Measurements from ENCODE around the gene FURIN.
A peak's percentile ranks its signal among the peaks of the same experiment; 100 is the strongest.
"Not testable (repeated sequence)": the region's sequence is repeated elsewhere in the genome, so short reads cannot be mapped to it uniquely, and the experiment has no call there.

The FURIN gene

DNA sequence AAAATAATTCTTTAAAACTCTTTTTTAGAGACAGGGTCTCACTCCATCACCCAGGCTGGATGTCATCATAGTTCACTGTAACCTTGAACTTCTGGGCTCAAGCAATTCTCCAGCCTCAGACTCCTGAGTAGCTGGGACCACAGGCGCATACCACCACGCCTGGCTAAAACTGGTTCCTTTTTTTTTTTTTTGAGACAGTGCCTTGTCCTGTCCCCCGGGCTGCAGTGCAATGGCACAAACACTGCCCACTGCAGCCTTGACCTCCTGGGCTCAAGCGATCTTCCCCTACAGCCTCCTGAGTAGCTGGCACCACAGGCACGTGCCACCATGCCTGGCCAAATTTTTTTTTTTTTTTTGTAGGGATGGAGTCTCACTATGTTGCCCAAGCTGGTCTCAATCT lies 23.7 kb upstream of the FURIN start:
- no peak overlapping the region for H3K4me3 ChIP-seq (ENCODE audit: control insufficient read depth, low read depth, low read length)
- TF ChIP-seq, protein P1, sequence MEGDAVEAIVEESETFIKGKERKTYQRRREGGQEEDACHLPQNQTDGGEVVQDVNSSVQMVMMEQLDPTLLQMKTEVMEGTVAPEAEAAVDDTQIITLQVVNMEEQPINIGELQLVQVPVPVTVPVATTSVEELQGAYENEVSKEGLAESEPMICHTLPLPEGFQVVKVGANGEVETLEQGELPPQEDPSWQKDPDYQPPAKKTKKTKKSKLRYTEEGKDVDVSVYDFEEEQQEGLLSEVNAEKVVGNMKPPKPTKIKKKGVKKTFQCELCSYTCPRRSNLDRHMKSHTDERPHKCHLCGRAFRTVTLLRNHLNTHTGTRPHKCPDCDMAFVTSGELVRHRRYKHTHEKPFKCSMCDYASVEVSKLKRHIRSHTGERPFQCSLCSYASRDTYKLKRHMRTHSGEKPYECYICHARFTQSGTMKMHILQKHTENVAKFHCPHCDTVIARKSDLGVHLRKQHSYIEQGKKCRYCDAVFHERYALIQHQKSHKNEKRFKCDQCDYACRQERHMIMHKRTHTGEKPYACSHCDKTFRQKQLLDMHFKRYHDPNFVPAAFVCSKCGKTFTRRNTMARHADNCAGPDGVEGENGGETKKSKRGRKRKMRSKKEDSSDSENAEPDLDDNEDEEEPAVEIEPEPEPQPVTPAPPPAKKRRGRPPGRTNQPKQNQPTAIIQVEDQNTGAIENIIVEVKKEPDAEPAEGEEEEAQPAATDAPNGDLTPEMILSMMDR (IDR thresholded peaks at IDR 0.05; ENCODE audit: control insufficient read depth, insufficient read depth, low read depth, low read length, missing control alignments) = no peak
- DNase-seq (ENCODE audit: low read depth) = no peak

DNA sequence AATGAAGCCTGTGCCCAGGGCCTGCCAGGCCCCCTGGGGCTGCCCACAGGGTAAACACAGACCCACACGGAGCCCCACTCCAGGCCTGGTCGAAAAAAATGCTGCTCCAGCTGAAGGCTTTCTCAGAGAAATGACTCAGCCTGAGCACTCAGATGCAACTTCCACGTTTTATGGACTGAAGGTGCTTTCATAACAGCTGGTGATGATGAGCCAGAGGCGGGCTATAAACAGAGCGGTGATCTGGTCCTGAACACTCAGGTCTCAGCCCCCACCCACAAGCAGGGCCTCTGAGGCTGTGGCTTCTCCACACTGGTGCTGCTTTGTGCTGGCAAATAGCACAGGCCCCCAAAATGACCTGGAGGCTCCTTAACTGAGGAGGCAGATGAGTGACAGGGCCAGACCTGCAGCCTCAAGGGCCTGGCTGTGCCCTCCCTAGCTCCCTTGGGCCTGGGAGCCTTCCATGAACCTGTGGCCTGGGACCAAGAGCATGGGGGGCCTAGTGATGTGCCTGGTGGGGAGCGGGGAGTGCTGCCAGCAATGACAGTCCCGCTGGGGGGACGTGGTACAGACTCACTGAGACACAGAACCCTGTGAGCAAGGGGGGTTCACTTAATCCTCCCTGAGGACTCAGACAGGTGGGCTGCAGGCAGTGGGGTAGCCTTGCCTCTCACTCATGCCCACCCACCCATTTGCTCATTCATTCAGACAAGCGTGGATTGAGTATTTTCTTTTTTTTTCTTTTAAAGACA lies 23.0 kb upstream of the FURIN start:
- TF ChIP-seq, protein P1 (IDR thresholded peaks at IDR 0.05; ENCODE audit: control insufficient read depth, insufficient read depth, low read depth, low read length, missing control alignments) = no peak
- DNase-seq (ENCODE audit: low read depth) = peak; percentile 79
- no peak overlapping the region for H3K4me3 ChIP-seq (ENCODE audit: control insufficient read depth, low read depth, low read length)

DNA sequence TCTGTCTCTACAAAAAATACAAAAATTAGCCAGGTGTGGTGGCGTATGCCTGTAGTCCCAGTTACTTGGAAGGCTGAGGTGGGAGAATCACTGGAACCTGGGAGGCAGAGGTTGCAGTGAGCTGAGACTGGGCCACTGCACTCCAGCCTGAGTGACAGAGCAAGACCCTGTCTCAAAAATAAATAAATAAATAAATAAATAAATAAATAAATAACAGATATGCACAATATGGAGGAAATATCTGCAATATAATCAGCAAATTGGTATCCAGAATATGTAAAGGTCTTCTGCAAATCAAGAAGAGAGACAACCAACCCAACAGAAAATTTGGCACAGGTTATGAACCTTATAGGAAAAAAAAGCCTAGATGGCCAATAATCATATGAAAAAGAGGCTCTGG lies 19.0 kb upstream of the FURIN start:
- H3K4me3 ChIP-seq (ENCODE audit: control insufficient read depth, low read depth, low read length); DNase-seq (ENCODE audit: low read depth): not testable (repeated sequence)

DNA sequence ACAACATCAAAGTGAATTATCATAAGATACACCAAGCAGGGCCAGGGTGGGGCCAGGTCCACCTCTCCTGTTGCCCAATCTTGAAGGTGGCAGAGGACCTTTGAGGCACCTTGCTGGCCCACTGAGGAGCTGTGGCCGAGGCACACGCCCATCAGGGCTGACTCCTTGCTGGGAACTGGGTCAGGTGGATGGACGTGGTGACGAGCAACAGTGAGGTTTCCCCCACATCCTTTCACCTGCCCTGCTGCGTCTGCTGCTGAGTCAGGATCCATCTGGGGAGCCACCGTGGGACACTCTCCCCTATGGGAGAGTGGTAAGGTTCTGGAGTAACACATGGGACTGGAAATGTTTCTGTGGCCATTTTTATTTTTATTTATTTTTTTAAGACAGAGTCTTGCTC lies 17.3 kb upstream of the FURIN start:
- no peak overlapping the region for H3K4me3 ChIP-seq (ENCODE audit: control insufficient read depth, low read depth, low read length)
- no peak for DNase-seq (ENCODE audit: low read depth)
- TF ChIP-seq, protein P1 (IDR thresholded peaks at IDR 0.05; ENCODE audit: control insufficient read depth, insufficient read depth, low read depth, low read length, missing control alignments) = no peak

DNA sequence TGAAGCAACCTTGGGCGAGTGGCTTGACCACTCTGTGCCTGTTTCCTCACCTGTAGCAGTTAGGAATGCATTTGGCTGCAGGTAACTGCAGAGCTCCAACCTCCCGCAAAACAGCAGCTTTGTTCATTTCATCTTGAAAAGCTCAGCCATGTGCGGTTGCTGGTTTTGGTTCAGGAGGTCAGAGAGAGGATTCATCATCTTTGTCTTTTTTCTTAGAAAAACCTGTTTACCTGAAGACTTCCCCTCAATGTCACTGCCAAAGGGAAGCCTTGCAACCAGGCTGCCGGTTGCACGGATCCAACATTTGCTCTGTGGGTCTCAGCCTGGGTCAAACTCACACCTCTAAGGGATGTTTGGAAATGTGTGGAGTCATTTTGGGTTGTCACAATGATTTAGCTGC lies 16.4 kb upstream of the FURIN start:
- TF ChIP-seq, protein P1 (IDR thresholded peaks at IDR 0.05; ENCODE audit: control insufficient read depth, insufficient read depth, low read depth, low read length, missing control alignments) = no peak
- no peak for DNase-seq (ENCODE audit: low read depth)
- no peak overlapping the region for H3K4me3 ChIP-seq (ENCODE audit: control insufficient read depth, low read depth, low read length)

DNA sequence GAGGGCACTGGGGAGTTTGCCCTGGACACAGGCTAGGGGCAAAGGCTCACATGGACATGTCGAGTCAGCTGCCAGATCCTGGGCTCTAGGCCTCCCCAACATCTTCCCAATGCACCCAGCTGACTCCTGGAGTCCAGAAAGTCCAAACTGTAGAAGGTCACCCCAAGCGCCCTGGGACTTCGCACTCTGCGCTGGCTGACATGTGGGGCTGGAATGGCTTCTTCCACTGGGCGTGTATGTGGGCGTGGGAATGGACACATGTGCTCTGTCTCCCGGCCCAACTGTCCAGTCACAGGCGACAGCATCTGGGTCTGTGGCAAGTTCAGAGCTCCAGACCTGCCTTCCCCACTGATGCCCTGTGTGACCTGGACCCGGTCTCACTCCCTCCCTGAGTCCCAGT lies 13.2 kb upstream of the FURIN start:
- TF ChIP-seq, protein P1 (IDR thresholded peaks at IDR 0.05; ENCODE audit: control insufficient read depth, insufficient read depth, low read depth, low read length, missing control alignments) = no peak
- no peak for DNase-seq (ENCODE audit: low read depth)
- no peak overlapping the region for H3K4me3 ChIP-seq (ENCODE audit: control insufficient read depth, low read depth, low read length)

DNA sequence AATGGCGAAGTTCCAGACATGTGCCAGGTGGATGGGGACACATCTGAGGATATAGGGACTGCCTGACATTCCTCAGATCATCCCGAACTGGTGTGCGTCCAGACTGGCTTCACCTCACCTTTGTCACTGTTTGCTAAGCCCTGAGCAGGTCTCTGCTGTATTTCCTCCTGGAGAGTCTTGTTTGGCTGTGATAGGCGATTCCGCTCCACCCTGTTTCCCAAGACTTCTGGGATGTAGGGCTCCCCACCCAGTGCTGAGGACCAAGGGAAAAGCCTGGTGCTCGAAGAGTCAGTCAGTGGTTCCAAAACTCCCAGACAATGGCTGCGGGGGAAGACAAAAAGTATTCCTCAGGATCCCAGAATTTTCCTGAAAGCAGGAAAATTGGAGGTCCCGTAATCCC lies 11.1 kb upstream of the FURIN start:
- DNase-seq (ENCODE audit: low read depth) = no peak
- H3K4me3 ChIP-seq (ENCODE audit: control insufficient read depth, low read depth, low read length) = no peak overlapping the region
- TF ChIP-seq, protein P1 (IDR thresholded peaks at IDR 0.05; ENCODE audit: control insufficient read depth, insufficient read depth, low read depth, low read length, missing control alignments) = no peak

Data from AG09309 (cell line).